ACC112 (cell line): ENCODE measurements around the gene CDYL2.

Experiments used
- H2AFZ ChIP-seq: fragments of 200-600 bp; sonication (generic); one replicate; pipeline ENCODE4 v1.6.0; 2017; ENCODE audit warnings: antibody characterized with exemption, low read length; ENCODE audit not compliant: unreplicated experiment
- H3K27ac ChIP-seq: fragments of 200-600 bp; sonication (generic); 2 replicates; pipeline ENCODE4 v1.5.1; 2014; ENCODE audit warnings: low read depth, mild to moderate bottlenecking, antibody characterized with exemption, low read length, moderate library complexity
- H3K27me3 ChIP-seq: fragments of 200-600 bp; sonication (generic); 2 replicates; pipeline ENCODE4 v1.6.1; 2014; ENCODE audit warnings: mild to moderate bottlenecking, antibody characterized with exemption, low read length, moderate library complexity, mixed read lengths; ENCODE audit not compliant: insufficient read depth
- H3K36me3 ChIP-seq: fragments of 200-600 bp; sonication (generic); 2 replicates; pipeline ENCODE4 v1.6.1; 2016; ENCODE audit warnings: mild to moderate bottlenecking, antibody characterized with exemption, low read length, moderate library complexity, mixed read lengths; ENCODE audit not compliant: insufficient read depth
- H3K4me1 ChIP-seq: fragments of 200-600 bp; sonication (generic); one replicate; pipeline ENCODE4 v1.6.1; 2016; ENCODE audit warnings: low read length, mixed read lengths; ENCODE audit not compliant: insufficient read depth, unreplicated experiment, control insufficient read depth
- H3K4me3 ChIP-seq: fragments of 200-600 bp; sonication (generic); 2 replicates; pipeline ENCODE4 v1.5.1; 2014; ENCODE audit warnings: mild to moderate bottlenecking, low read depth, low read length
- H3K79me2 ChIP-seq: fragments of 200-600 bp; sonication (generic); one replicate; pipeline ENCODE4 v1.6.0; 2016; ENCODE audit warnings: low read length; ENCODE audit not compliant: control insufficient read depth, unreplicated experiment, insufficient read depth

The CDYL2 gene

GRCh38 chr16:80674884-80675283, 129.5 kb downstream of the CDYL2 start:
- Histone ChIP-seq H3K4me1 (no peaks in the 10 kb centered on the region), H3K36me3 (no peaks in the 10 kb centered on the region)

GRCh38 chr16:80672379-80672778, 132.0 kb downstream of the CDYL2 start:
- Histone ChIP-seq H3K4me3 (no peak overlapping the region), H3K36me3 (no peaks in the 10 kb centered on the region), H3K79me2 (no peaks in the 10 kb centered on the region), H2AFZ (no peak overlapping the region), H3K27me3 (no peaks in the 10 kb centered on the region), H3K27ac (no peak overlapping the region), H3K4me1 (no peaks in the 10 kb centered on the region)

More at GRCh38 chr16:80674884-80675283, 129.5 kb downstream of the CDYL2 start:
- Histone ChIP-seq H3K4me3 (no peak overlapping the region), H3K27me3 (no peaks in the 10 kb centered on the region), H3K79me2 (no peaks in the 10 kb centered on the region), H2AFZ (no peak overlapping the region), H3K27ac (no peak overlapping the region)

DNA sequence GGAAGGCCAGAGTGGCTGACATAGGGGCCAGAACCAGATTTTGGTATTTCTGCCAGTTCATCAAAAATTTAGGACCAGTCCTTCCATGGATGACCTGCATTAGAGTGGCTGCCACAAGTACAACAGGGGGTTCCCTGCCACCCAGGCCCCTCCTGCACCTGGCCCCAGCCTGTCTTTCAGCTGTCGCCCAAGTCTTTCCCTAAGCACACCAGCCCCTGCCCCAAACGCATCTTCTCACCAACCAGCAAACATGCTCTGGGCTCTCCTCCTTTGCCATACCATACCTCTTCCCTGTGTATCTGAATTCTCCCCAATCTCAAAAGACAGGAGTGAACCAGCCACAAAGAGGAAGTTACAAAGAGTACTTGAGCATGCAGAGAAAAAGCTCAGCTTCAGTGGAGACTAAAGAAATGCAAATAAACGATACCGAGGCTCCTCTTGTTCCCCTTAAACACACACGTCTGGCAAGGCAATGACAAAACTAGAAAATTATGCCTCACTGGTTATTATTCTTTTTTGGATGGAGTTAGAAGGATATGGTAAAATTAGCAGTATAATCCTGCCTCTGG, 133.0 kb downstream of the CDYL2 start:
- no peak overlapping the region for H3K27ac ChIP-seq
- no peaks in the 10 kb centered on the region for H3K27me3 ChIP-seq
- no peaks in the 10 kb centered on the region for H3K4me1 ChIP-seq
- H3K4me3 ChIP-seq = no peak overlapping the region
- no peaks in the 10 kb centered on the region for H3K79me2 ChIP-seq
- H3K36me3 ChIP-seq = no peaks in the 10 kb centered on the region
- no peak overlapping the region for H2AFZ ChIP-seq

GRCh38 chr16:80670170-80670865, 134.1 kb downstream of the CDYL2 start:
- Histone ChIP-seq H3K27me3 (no peaks in the 10 kb centered on the region), H2AFZ (no peak overlapping the region), H3K36me3 (no peaks in the 10 kb centered on the region), H3K4me3 (no peak overlapping the region), H3K27ac (no peak overlapping the region), H3K4me1 (no peaks in the 10 kb centered on the region), H3K79me2 (no peaks in the 10 kb centered on the region)

DNA sequence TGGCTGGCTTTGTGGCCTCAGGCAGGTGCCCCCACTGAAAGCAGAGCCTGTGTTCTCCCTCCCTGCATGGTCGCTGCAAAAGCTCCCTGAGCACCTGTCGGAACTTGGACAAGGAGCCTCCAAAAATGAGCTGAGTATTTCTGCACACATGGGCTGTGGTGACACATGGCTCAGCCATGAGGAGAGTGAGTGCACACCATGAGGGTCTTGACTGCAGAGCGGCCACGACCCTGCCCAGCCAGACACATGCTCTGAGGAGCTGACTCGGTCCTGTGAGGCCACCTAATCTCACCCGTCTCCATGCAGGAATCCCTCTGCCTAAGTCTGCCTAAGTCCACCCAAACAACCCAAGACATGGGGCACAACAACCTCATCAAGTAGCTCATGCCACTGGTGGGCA, 134.7 kb downstream of the CDYL2 start:
- Histone ChIP-seq H3K27ac (no peak overlapping the region), H3K79me2 (no peaks in the 10 kb centered on the region), H3K36me3 (no peaks in the 10 kb centered on the region)

GRCh38 chr16:80667925-80668324, 136.5 kb downstream of the CDYL2 start:
- Histone ChIP-seq H3K79me2 (no peaks in the 10 kb centered on the region), H3K27ac (no peak overlapping the region), H3K36me3 (no peaks in the 10 kb centered on the region), H3K27me3 (no peaks in the 10 kb centered on the region), H2AFZ (no peak overlapping the region), H3K4me3 (no peak overlapping the region), H3K4me1 (no peaks in the 10 kb centered on the region)

More for the DNA sequence above, 134.7 kb downstream of the CDYL2 start:
- H3K4me3 ChIP-seq = no peak overlapping the region
- no peaks in the 10 kb centered on the region for H3K27me3 ChIP-seq
- no peak overlapping the region for H2AFZ ChIP-seq
- no peaks in the 10 kb centered on the region for H3K4me1 ChIP-seq

DNA sequence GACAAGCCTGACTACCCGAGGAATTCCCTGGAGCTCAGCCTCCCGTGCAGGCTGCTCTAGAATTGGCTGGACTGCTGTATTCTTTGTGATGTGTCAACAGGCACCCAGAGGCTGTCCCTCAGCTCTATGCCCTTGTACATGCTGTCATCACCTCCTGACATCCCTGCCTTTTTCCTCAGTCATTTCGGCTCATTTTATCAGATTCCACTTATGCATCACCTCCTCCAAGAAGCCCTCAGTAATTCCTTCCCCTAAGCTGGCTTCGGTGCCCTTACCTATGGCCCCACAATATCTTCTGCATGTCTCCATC, 137.2 kb downstream of the CDYL2 start:
- Histone ChIP-seq H3K36me3 (no peaks in the 10 kb centered on the region), H3K27me3 (no peaks in the 10 kb centered on the region), H3K79me2 (no peaks in the 10 kb centered on the region), H3K4me1 (no peaks in the 10 kb centered on the region), H3K4me3 (no peak overlapping the region), H3K27ac (no peak overlapping the region), H2AFZ (no peak overlapping the region)

DNA sequence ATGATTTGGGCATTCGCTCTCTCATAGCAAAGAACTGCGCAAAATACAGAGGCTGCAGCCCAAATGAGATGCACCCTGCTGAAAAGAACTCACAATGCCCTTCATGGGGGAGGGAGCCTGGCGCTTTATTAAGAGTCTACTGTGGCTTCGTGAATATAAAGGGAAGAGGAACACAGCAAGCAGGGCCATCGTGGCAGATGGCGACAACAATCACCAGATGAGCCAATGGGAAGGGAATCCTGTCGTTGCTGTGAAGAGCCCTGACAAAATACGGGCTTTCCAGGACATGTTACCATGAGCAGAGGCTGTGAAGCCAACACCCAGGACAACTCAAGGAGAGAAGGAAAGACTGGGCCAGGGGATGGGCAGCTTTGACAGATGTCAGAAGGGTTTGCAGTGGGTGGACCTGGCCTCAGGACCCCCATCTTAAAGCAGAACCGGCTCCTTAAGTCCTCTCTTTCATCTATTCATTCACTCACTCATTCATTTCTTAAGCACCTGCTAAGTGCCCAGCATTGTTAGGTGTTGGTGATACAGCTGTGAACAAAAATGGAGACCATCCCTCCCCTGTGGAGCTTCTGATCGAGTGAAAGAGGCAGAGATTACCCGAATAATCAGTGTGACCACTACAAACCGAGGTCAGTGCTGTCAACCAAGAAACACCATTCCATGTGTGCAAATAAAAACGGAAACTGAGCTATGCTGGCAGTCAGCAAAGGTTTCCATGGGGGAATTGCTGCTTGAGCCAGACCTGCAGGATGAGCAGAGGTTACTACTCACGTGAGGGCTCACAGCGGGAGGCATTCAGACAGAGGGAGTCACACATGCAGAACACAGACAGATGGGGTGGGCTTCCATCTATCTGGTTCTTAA, 137.8 kb downstream of the CDYL2 start:
- no peak overlapping the region for H3K4me3 ChIP-seq
- no peak overlapping the region for H2AFZ ChIP-seq
- H3K27me3 ChIP-seq = no peaks in the 10 kb centered on the region
- H3K36me3 ChIP-seq = no peaks in the 10 kb centered on the region
- no peaks in the 10 kb centered on the region for H3K79me2 ChIP-seq
- no peak overlapping the region for H3K27ac ChIP-seq
- H3K4me1 ChIP-seq = no peaks in the 10 kb centered on the region

DNA sequence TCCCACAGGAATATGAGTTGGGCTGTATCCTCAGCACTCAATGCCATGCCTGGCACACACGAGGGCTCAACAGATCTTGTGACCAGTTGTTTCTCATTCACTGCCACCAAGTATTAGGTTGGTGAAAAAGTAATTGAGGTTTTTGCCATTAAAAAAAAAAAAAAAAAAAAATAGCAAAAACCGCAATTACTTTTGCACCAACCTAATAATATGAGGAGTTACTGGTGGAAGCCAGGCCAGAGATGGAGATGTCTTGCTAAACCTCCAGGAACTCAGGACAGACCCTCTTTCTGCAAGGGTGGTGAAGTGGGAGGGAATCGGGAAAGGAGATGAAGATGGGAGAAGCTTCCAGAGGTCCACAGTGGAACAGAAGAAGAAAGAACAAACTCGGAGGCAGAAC, 139.0 kb downstream of the CDYL2 start:
- H2AFZ ChIP-seq = no peak overlapping the region
- H3K4me3 ChIP-seq = no peak overlapping the region
- H3K4me1 ChIP-seq = no peaks in the 10 kb centered on the region
- H3K27ac ChIP-seq = no peak overlapping the region
- H3K79me2 ChIP-seq = no peaks in the 10 kb centered on the region
- H3K27me3 ChIP-seq = no peaks in the 10 kb centered on the region
- no peaks in the 10 kb centered on the region for H3K36me3 ChIP-seq

DNA sequence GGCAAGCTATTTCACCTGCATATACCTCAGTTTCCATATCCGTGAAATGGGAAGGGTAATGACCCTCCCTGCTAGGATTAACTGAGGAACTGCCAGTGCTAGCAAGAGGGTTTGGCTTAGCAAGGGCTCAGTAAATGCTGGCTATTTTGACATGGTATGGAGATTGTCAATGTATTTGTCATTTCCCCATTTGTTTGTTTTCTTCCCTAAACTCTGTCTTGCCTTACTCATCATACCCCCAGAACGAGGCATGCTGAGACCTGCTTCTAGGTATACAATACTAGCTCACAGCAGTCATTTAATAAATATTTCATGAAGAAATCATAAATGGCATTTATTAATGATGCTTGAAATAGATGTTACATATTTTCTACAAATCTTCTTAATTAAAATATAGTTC, 139.6 kb downstream of the CDYL2 start:
- no peaks in the 10 kb centered on the region for H3K4me1 ChIP-seq
- no peaks in the 10 kb centered on the region for H3K79me2 ChIP-seq
- no peaks in the 10 kb centered on the region for H3K36me3 ChIP-seq
- no peaks in the 10 kb centered on the region for H3K27me3 ChIP-seq
- no peak overlapping the region for H2AFZ ChIP-seq
- no peak overlapping the region for H3K4me3 ChIP-seq
- H3K27ac ChIP-seq = no peak overlapping the region

- no peak overlapping the region for H3K4me3 ChIP-seq
- H3K4me1 ChIP-seq = no peaks in the 10 kb centered on the region
- H3K36me3 ChIP-seq = no peaks in the 10 kb centered on the region
- H3K27me3 ChIP-seq = no peaks in the 10 kb centered on the region
- no peak overlapping the region for H3K27ac ChIP-seq
- no peak overlapping the region for H2AFZ ChIP-seq
- H3K79me2 ChIP-seq = no peaks in the 10 kb centered on the region
Observed at GRCh38 chr16:80664226-80664625, 140.2 kb downstream of the CDYL2 start.
